Keratinocyte (primary cell): ENCODE data around the gene SFRP5. TPM values are rescaled to one million over a fixed set of nuclear protein-coding genes. Genes with fewer than 3 reads are reported as not detected.

Source experiments
- DNase-seq: peaks from one replicate; pipeline ENCODE4 v3.0.0-alpha.2; 2011; ENCODE audit warnings: low read depth, missing footprints, low spot score
- FAIRE-seq: peaks from 2 replicates; lab custom pipeline; 2011; peaks lifted over from hg19 to GRCh38; lab: Jason Lieb, UNC
- H2AFZ ChIP-seq: 2 replicates; pipeline ENCODE4 v1.6.0; 2012; ENCODE audit warnings: low read length, control low read depth, inconsistent platforms; ENCODE audit not compliant: control insufficient read depth
- H3K27ac ChIP-seq: 2 replicates; pipeline ENCODE4 v1.5.1; 2011; ENCODE audit warnings: low read length; ENCODE audit not compliant: control insufficient read depth, insufficient read depth
- H3K27me3 ChIP-seq: 3 replicates; pipeline ENCODE4 v1.6.0; 2011; ENCODE audit warnings: low read length; ENCODE audit not compliant: control insufficient read depth, insufficient read depth; ENCODE audit errors: extremely low read depth
- H3K36me3 ChIP-seq, 2 experiments: 2 replicates in 1 of 2; 3 replicates in 1 of 2; pipeline ENCODE4 v1.5.1; 2011; ENCODE audit warnings: low read length in 2 of 2, mild to moderate bottlenecking in 1 of 2; ENCODE audit not compliant: control insufficient read depth in 2 of 2, insufficient read depth in 2 of 2; ENCODE audit errors: extremely low read depth in 1 of 2
- H3K4me1 ChIP-seq: 3 replicates; pipeline ENCODE4 v1.5.1; 2011; ENCODE audit warnings: low read length; ENCODE audit not compliant: control insufficient read depth, insufficient read depth; ENCODE audit errors: extremely low read depth
- H3K4me2 ChIP-seq: 3 replicates; pipeline ENCODE4 v1.6.0; 2011; ENCODE audit warnings: low read depth, low read length; ENCODE audit not compliant: control insufficient read depth, insufficient read depth; ENCODE audit errors: extremely low read depth
- H3K4me3 ChIP-seq, 3 experiments: fragments of 200-600 bp in 1 of 3; sonication (generic) in 1 of 3; 2 replicates in 2 of 3; 3 replicates in 1 of 3; pipeline ENCODE4 v1.5.1; 2011 to 2016; ENCODE audit warnings: low read length in 3 of 3, mild to moderate bottlenecking in 3 of 3, control low read depth in 2 of 3, inconsistent platforms in 1 of 3, low read depth in 1 of 3, mixed read lengths in 1 of 3, mixed run types in 1 of 3, moderate library complexity in 1 of 3; ENCODE audit not compliant: control insufficient read depth in 2 of 3, insufficient read depth in 2 of 3; ENCODE audit errors: extremely low read depth in 1 of 3
- H3K79me2 ChIP-seq: 2 replicates; pipeline ENCODE4 v1.6.0; 2012; ENCODE audit warnings: low read length; ENCODE audit not compliant: control insufficient read depth, insufficient read depth
- H3K9ac ChIP-seq: 3 replicates; pipeline ENCODE4 v1.6.0; 2011; ENCODE audit warnings: low read length; ENCODE audit not compliant: control insufficient read depth, insufficient read depth; ENCODE audit errors: extremely low read depth
- H3K9me1 ChIP-seq: 3 replicates; pipeline ENCODE4 v1.6.0; 2011; ENCODE audit warnings: low read length; ENCODE audit not compliant: control insufficient read depth, insufficient read depth; ENCODE audit errors: extremely low read depth
- H3K9me3 ChIP-seq: 2 replicates; pipeline ENCODE4 v1.5.1; 2012; ENCODE audit warnings: low read depth, low read length; ENCODE audit not compliant: control insufficient read depth
- H4K20me1 ChIP-seq: 3 replicates; pipeline ENCODE4 v1.6.0; 2011; ENCODE audit warnings: low read length; ENCODE audit not compliant: control insufficient read depth, insufficient read depth; ENCODE audit errors: extremely low read depth
- EZH2 ChIP-seq: IDR thresholded peaks from one replicate; pipeline ENCODE4 v1.6.1; 2012; ENCODE audit warnings: inconsistent platforms, mild to moderate bottlenecking, low read length, moderate library complexity
- dilution Hi-C: fragments of 300-500 bp; cut with MboI; formaldehyde crosslinking; loops from one replicate; pipeline ENCODE4 v1.7.0; 2020; ENCODE audit warnings: low sequenced_read_pairs; ENCODE audit not compliant: extremely low pct_ligation_motif_present
- polyA plus RNA-seq, 5 experiments: library from polyadenylated mRNA; depleted of rRNA in 3 of 5; stranded (reverse) in 3 of 5; stranded (forward) in 1 of 5; unstranded in 1 of 5; fragments of >200 nt; gene quantifications; 1 replicate in 1 of 5; 2 replicates in 3 of 5; 3 replicates in 1 of 5; pipeline versions ENCODE4 v1.2.1 to v1.2.3, GENCODE V29; 2011 to 2012; ENCODE audit warnings: missing spikeins in 2 of 5, low read depth in 1 of 5, low replicate concordance in 1 of 5
- TF ChIP-seq, protein P1 (sequence below), 3 experiments: IDR thresholded peaks in 1 of 3; conservative IDR thresholded peaks in 1 of 3; optimal IDR thresholded peaks in 1 of 3; 2 replicates in 2 of 3; 3 replicates in 1 of 3; pipeline versions ENCODE3 to v1.5.1; 2011; ENCODE audit warnings: low read length in 3 of 3, mild to moderate bottlenecking in 3 of 3, moderate library complexity in 2 of 3, control low read depth in 1 of 3, inconsistent platforms in 1 of 3; ENCODE audit not compliant: insufficient read depth in 2 of 3; ENCODE audit errors: extremely low read depth in 1 of 3

Gene SFRP5
- polyA plus RNA-seq, 1 donor (not counting 4 experiments of a cell fraction or from before 2014, with no cell fraction given) = not detected

DNA sequence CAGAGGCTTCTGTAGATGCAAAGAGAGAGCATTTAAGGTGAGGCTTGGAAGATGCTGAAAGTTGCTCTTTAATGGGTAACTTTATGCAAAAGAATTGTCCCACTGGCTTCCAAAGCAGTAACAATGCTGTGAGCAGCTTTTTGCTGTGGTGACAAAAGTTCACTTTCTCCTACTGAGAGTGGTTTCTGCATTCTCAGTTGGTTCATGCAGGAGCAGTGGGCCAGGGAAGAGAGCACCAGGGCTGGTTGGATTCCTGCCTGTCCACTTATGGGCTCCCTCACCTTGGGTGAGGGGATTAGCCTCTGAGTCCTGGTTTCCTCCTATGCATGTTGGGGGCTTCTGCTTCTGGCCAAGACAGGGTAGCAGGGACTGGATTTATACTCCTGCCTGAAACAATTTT is 46.8 kb upstream of the SFRP5 start:
- dilution Hi-C loops = no loop called here
- Histone ChIP-seq H3K27ac (no peak overlapping the region), H3K9ac (no peak overlapping the region), H4K20me1 (no peaks in the 10 kb centered on the region), H3K4me1 (peaks cover 16% of the 10 kb centered on the region), H3K4me2 (no peak overlapping the region), H3K79me2 (no peaks in the 10 kb centered on the region), H3K27me3 (no peaks in the 10 kb centered on the region), H2AFZ (no peak overlapping the region), H3K9me1 (no peaks in the 10 kb centered on the region), H3K4me3 (no peak overlapping the region), H3K36me3 (no peaks in the 10 kb centered on the region), H3K9me3 (no peaks in the 10 kb centered on the region)
- TF ChIP-seq, protein P1, sequence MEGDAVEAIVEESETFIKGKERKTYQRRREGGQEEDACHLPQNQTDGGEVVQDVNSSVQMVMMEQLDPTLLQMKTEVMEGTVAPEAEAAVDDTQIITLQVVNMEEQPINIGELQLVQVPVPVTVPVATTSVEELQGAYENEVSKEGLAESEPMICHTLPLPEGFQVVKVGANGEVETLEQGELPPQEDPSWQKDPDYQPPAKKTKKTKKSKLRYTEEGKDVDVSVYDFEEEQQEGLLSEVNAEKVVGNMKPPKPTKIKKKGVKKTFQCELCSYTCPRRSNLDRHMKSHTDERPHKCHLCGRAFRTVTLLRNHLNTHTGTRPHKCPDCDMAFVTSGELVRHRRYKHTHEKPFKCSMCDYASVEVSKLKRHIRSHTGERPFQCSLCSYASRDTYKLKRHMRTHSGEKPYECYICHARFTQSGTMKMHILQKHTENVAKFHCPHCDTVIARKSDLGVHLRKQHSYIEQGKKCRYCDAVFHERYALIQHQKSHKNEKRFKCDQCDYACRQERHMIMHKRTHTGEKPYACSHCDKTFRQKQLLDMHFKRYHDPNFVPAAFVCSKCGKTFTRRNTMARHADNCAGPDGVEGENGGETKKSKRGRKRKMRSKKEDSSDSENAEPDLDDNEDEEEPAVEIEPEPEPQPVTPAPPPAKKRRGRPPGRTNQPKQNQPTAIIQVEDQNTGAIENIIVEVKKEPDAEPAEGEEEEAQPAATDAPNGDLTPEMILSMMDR (optimal IDR thresholded peaks at IDR 0.05 in 1 of 3, IDR thresholded peaks at IDR 0.05 in 1 of 3, conservative IDR thresholded peaks at IDR 0.05 in 1 of 3; ENCODE audit: extremely low read depth in 1 of 3, insufficient read depth in 2 of 3, low read length in 3 of 3) = no peak
- TF ChIP-seq EZH2 = no peak
- DNase-seq = no peak
- FAIRE-seq = no peak

DNA sequence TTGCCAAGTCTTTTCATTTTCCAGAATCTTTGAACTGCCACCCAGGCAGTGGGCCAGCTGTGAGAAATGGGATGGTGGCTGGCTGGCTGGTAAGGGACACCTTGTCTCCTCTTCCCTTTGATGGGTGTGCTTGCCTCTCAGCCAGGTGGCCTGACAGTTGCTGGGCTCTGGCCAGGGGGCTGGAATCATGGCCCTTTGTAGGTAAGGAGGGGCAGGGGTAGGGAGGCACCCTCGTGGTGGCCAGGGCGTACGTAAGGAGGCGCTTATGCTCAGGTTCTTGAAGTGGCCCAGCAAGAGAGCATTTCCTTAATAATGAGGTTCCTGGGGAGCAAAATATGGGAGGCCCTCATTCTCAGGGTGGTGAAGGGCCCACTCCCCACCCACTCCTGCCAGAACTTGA is 44.8 kb upstream of the SFRP5 start:
- Histone ChIP-seq H3K36me3 (no peaks in the 10 kb centered on the region), H3K27ac (no peak overlapping the region), H3K27me3 (no peaks in the 10 kb centered on the region), H3K79me2 (no peaks in the 10 kb centered on the region), H3K4me2 (no peak overlapping the region), H2AFZ (no peak overlapping the region), H3K9me3 (no peaks in the 10 kb centered on the region), H4K20me1 (no peaks in the 10 kb centered on the region), H3K9me1 (no peaks in the 10 kb centered on the region), H3K9ac (no peak overlapping the region), H3K4me3 (no peak overlapping the region), H3K4me1 (peaks cover 4% of the 10 kb centered on the region)
- FAIRE-seq (no peak), DNase-seq (no peak)
- TF ChIP-seq, protein P1 (optimal IDR thresholded peaks at IDR 0.05 in 1 of 3, IDR thresholded peaks at IDR 0.05 in 1 of 3, conservative IDR thresholded peaks at IDR 0.05 in 1 of 3; ENCODE audit: extremely low read depth in 1 of 3, insufficient read depth in 2 of 3, low read length in 3 of 3) = no peak
- TF ChIP-seq EZH2 = no peak
- dilution Hi-C loops = no loop called here
